ENCODE results near the gene SPIN1.

The SPIN1 gene

GRCh38 chr9:88411471-88411870 lies 23.2 kb downstream of the SPIN1 start:
- ATAC-seq, result no peak
- TF ChIP-seq ZC3H10 (CRISPR knock-in tag; IDR thresholded peaks at IDR 0.05) (no peak), RARB (CRISPR knock-in tag; IDR thresholded peaks at IDR 0.05) (no peak), ISL1 (CRISPR knock-in tag; IDR thresholded peaks at IDR 0.05) (no peak), ESRRG (CRISPR knock-in tag; IDR thresholded peaks at IDR 0.05) (no peak), SNAI2 (CRISPR knock-in tag; IDR thresholded peaks at IDR 0.05) (no peak), CSDC2 (CRISPR knock-in tag; IDR thresholded peaks at IDR 0.05) (no peak), ZNF8 (CRISPR knock-in tag; IDR thresholded peaks at IDR 0.05) (no peak), ZFP3 (CRISPR knock-in tag; IDR thresholded peaks at IDR 0.05) (no peak), PPARA (CRISPR knock-in tag; IDR thresholded peaks at IDR 0.05; ENCODE audit: borderline replicate concordance) (no peak), TOX (CRISPR knock-in tag; IDR thresholded peaks at IDR 0.05; ENCODE audit: borderline replicate concordance) (no peak), TSHZ2 (CRISPR knock-in tag; IDR thresholded peaks at IDR 0.05) (no peak), CREB5 (CRISPR knock-in tag; IDR thresholded peaks at IDR 0.05; ENCODE audit: low read depth) (no peak), ZNF70 (CRISPR knock-in tag; IDR thresholded peaks at IDR 0.05) (no peak), ZNF565 (CRISPR knock-in tag; conservative IDR thresholded peaks at IDR 0.05; ENCODE audit: low read depth) (no peak), GLIS3 (CRISPR knock-in tag; IDR thresholded peaks at IDR 0.05) (no peak), OSR1 (CRISPR knock-in tag; IDR thresholded peaks at IDR 0.05) (no peak), CSRNP3 (CRISPR knock-in tag; IDR thresholded peaks at IDR 0.05) (no peak), ARNTL (CRISPR knock-in tag; IDR thresholded peaks at IDR 0.05; ENCODE audit: borderline replicate concordance, low read depth) (no peak), POU6F1 (CRISPR knock-in tag; IDR thresholded peaks at IDR 0.05; ENCODE audit: borderline replicate concordance, low read depth) (no peak), BACH2 (CRISPR knock-in tag; IDR thresholded peaks at IDR 0.05; ENCODE audit: borderline replicate concordance) (no peak)

GRCh38 chr9:88414298-88414697 lies 26.1 kb downstream of the SPIN1 start:
- no peak for ATAC-seq
- TF ChIP-seq GLIS3 (CRISPR knock-in tag; IDR thresholded peaks at IDR 0.05), result no peak
- no peak for TF ChIP-seq PATZ1 (CRISPR knock-in tag; IDR thresholded peaks at IDR 0.05; ENCODE audit: borderline replicate concordance)
- no peak for TF ChIP-seq ZNF8 (CRISPR knock-in tag; IDR thresholded peaks at IDR 0.05)
- TF ChIP-seq TOX (CRISPR knock-in tag; IDR thresholded peaks at IDR 0.05; ENCODE audit: borderline replicate concordance), result no peak
- no peak for TF ChIP-seq POU6F1 (CRISPR knock-in tag; IDR thresholded peaks at IDR 0.05; ENCODE audit: borderline replicate concordance, low read depth)
- no peak for TF ChIP-seq ARNTL (CRISPR knock-in tag; IDR thresholded peaks at IDR 0.05; ENCODE audit: borderline replicate concordance, low read depth)
- TF ChIP-seq CSRNP3 (CRISPR knock-in tag; IDR thresholded peaks at IDR 0.05), result no peak
- no peak for TF ChIP-seq PPARA (CRISPR knock-in tag; IDR thresholded peaks at IDR 0.05; ENCODE audit: borderline replicate concordance)
- TF ChIP-seq ZNF70 (CRISPR knock-in tag; IDR thresholded peaks at IDR 0.05), result no peak
- TF ChIP-seq TSHZ2 (CRISPR knock-in tag; IDR thresholded peaks at IDR 0.05), result no peak
- no peak for TF ChIP-seq CREB5 (CRISPR knock-in tag; IDR thresholded peaks at IDR 0.05; ENCODE audit: low read depth)
- no peak for TF ChIP-seq RARB (CRISPR knock-in tag; IDR thresholded peaks at IDR 0.05)
- no peak for TF ChIP-seq OSR1 (CRISPR knock-in tag; IDR thresholded peaks at IDR 0.05)
- no peak for TF ChIP-seq ZNF565 (CRISPR knock-in tag; conservative IDR thresholded peaks at IDR 0.05; ENCODE audit: low read depth)
